ENCODE data around the gene PPAN. TPM values are rescaled to one million over a fixed set of nuclear protein-coding genes. Genes with fewer than 3 reads are reported as not detected.
A peak's percentile ranks its signal among the peaks of the same experiment; 100 is the strongest.

PPAN gene
- total and polyA plus RNA-seq, 7 donors: 29.3 to 93.4 (median 60.8) TPM

GRCh38 chr19:10083911-10084310 is 22.3 kb upstream of the PPAN start:
- 71 to 84% (median 72%) methylated on average over 9 of the region's 9 CpGs for WGBS, 3 donors
- TF ChIP-seq, protein P1, sequence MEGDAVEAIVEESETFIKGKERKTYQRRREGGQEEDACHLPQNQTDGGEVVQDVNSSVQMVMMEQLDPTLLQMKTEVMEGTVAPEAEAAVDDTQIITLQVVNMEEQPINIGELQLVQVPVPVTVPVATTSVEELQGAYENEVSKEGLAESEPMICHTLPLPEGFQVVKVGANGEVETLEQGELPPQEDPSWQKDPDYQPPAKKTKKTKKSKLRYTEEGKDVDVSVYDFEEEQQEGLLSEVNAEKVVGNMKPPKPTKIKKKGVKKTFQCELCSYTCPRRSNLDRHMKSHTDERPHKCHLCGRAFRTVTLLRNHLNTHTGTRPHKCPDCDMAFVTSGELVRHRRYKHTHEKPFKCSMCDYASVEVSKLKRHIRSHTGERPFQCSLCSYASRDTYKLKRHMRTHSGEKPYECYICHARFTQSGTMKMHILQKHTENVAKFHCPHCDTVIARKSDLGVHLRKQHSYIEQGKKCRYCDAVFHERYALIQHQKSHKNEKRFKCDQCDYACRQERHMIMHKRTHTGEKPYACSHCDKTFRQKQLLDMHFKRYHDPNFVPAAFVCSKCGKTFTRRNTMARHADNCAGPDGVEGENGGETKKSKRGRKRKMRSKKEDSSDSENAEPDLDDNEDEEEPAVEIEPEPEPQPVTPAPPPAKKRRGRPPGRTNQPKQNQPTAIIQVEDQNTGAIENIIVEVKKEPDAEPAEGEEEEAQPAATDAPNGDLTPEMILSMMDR (IDR thresholded peaks at IDR 0.05): no peak
- peak in 1 of 2 donors; percentile 4 for DNase-seq
- no peaks in the 10 kb centered on the region for H3K4me1 ChIP-seq
- no peak overlapping the region for H3K27ac ChIP-seq
- no peak overlapping the region for H3K4me3 ChIP-seq
- no peaks in the 10 kb centered on the region for H3K9me3 ChIP-seq
- H3K27me3 ChIP-seq (ENCODE audit: insufficient read depth in 3 of 3, low read length in 2 of 3): peaks cover 0 to 26% (median 10%) of the 10 kb centered on the region in 3 donors
- H3K36me3 ChIP-seq (ENCODE audit: insufficient read depth in 1 of 2, low read depth in 1 of 2): no peaks in the 10 kb centered on the region
- no peak for ATAC-seq
- intact Hi-C loops (cut with DNase I): no loop called here

GRCh38 chr19:10084803-10085202 is 21.4 kb upstream of the PPAN start:
- no peaks in the 10 kb centered on the region for H3K9me3 ChIP-seq
- H3K27ac ChIP-seq: no peak overlapping the region
- WGBS, 3 donors: 54 to 61% (median 60%) methylated on average over 3 of the region's 3 CpGs
- DNase-seq (no peak), ATAC-seq (no peak)
- intact Hi-C loops (cut with DNase I): no loop called here
- H3K36me3 ChIP-seq (ENCODE audit: insufficient read depth in 1 of 2, low read depth in 1 of 2): no peaks in the 10 kb centered on the region
- no peaks in the 10 kb centered on the region for H3K4me1 ChIP-seq
- no peak overlapping the region for H3K4me3 ChIP-seq
- H3K27me3 ChIP-seq (ENCODE audit: insufficient read depth in 3 of 3, low read length in 2 of 3): peaks cover 0 to 26% (median 10%) of the 10 kb centered on the region in 3 donors
- TF ChIP-seq, protein P1 (IDR thresholded peaks at IDR 0.05): no peak

GRCh38 chr19:10085641-10086590 is 20.2 kb upstream of the PPAN start, which contains the start of gene SHFL:
SHFL (plus strand) TSS chr19:10086317; CDS start chr19:10086428, 111 bp downstream.
- H3K27ac ChIP-seq: peak within 1 kb of the TSS; percentile 62
- ATAC-seq (peak; percentile 58 to 86 (median 70)), DNase-seq (peak; percentile 70 to 78)
- TF ChIP-seq, protein P1 (IDR thresholded peaks at IDR 0.05): no peak
- H3K27me3 ChIP-seq (ENCODE audit: insufficient read depth in 3 of 3, low read length in 2 of 3): peaks cover 0 to 26% (median 10%) of the 10 kb centered on the region in 3 donors
- H3K4me1 ChIP-seq: no peaks in the 10 kb centered on the region
- no peaks in the 10 kb centered on the region for H3K9me3 ChIP-seq
- no peaks in the 10 kb centered on the region for H3K36me3 ChIP-seq (ENCODE audit: insufficient read depth in 1 of 2, low read depth in 1 of 2)
- H3K4me3 ChIP-seq: peak within 1 kb of the TSS; percentile 79
- WGBS, 3 donors: 3 to 4% (median 3%) methylated on average over 50 to 81 of the region's 81 CpGs
- intact Hi-C loops (cut with DNase I): no loop called here

DNA sequence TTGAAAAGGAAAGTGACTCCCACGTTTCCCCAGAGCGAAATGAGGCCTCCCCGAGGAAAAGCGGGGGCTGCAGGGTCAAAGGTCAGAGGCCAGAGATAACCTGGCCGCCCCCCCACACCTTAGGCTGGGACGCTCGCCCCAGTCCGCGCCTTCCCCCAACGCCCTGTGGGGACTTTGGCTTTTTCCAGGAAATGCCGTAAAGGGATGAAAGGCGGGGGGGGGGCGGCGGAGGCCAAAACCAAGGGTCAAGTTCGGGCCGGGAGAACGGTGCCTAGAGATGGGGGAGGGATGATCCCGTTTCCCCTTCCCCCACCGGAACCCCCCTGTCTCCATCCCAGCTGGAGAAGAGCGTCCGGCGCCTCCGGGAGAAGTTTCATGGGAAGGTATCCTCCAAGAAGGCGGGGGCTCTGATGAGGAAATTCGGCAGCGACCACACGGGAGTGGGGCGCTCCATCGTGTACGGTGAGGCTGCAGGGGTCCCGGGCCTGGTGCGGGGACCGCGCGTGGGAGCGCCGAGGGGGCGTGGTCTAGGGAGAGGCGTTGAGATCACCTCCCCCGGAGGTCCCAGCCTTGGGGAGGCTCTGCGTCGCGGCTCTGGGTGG is 19.5 kb upstream of the PPAN start:
- intact Hi-C loops (cut with DNase I): no loop called here
- WGBS, 3 donors: 7 to 8% (median 8%) methylated on average over 28 to 43 of the region's 43 CpGs
- TF ChIP-seq, protein P1 (IDR thresholded peaks at IDR 0.05): no peak
- H3K4me1 ChIP-seq: no peaks in the 10 kb centered on the region
- peaks cover 0 to 26% (median 10%) of the 10 kb centered on the region in 3 donors for H3K27me3 ChIP-seq (ENCODE audit: insufficient read depth in 3 of 3, low read length in 2 of 3)
- H3K36me3 ChIP-seq (ENCODE audit: insufficient read depth in 1 of 2, low read depth in 1 of 2): no peaks in the 10 kb centered on the region
- ATAC-seq: peak in 2 of 4 donors; percentile 16 to 24
- peak overlapping the region; percentile 79 for H3K4me3 ChIP-seq
- DNase-seq: peak in 1 of 2 donors; percentile 59
- peak overlapping the region; percentile 62 for H3K27ac ChIP-seq
- H3K9me3 ChIP-seq: no peaks in the 10 kb centered on the region

Measured in psoas muscle (tissue), 8 donors.